C4-2B (cell line): ENCODE measurements around the gene THOC5.

Experiments
- ZFX ChIP-seq: fragments of 450-650 bp; IDR thresholded peaks from 2 replicates; pipeline ENCODE4 v1.6.1; 2017
- TF ChIP-seq, protein P1 (sequence below): fragments of 450-650 bp; conservative IDR thresholded peaks from 2 replicates; pipeline ENCODE4 v1.5.1; 2017; ENCODE audit warnings: mild to moderate bottlenecking

- TF ChIP-seq, protein P1, sequence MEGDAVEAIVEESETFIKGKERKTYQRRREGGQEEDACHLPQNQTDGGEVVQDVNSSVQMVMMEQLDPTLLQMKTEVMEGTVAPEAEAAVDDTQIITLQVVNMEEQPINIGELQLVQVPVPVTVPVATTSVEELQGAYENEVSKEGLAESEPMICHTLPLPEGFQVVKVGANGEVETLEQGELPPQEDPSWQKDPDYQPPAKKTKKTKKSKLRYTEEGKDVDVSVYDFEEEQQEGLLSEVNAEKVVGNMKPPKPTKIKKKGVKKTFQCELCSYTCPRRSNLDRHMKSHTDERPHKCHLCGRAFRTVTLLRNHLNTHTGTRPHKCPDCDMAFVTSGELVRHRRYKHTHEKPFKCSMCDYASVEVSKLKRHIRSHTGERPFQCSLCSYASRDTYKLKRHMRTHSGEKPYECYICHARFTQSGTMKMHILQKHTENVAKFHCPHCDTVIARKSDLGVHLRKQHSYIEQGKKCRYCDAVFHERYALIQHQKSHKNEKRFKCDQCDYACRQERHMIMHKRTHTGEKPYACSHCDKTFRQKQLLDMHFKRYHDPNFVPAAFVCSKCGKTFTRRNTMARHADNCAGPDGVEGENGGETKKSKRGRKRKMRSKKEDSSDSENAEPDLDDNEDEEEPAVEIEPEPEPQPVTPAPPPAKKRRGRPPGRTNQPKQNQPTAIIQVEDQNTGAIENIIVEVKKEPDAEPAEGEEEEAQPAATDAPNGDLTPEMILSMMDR, result no peak
- TF ChIP-seq ZFX, result no peak
Observed at GRCh38 chr22:29531419-29531818, 22.1 kb downstream of the THOC5 start.
